ENCODE data around the gene IL2RA. TPM values are rescaled to one million over a fixed set of nuclear protein-coding genes. Genes with fewer than 3 reads are reported as not detected.

The IL2RA gene
- polyA plus RNA-seq, 1 experiment = not detected

DNA sequence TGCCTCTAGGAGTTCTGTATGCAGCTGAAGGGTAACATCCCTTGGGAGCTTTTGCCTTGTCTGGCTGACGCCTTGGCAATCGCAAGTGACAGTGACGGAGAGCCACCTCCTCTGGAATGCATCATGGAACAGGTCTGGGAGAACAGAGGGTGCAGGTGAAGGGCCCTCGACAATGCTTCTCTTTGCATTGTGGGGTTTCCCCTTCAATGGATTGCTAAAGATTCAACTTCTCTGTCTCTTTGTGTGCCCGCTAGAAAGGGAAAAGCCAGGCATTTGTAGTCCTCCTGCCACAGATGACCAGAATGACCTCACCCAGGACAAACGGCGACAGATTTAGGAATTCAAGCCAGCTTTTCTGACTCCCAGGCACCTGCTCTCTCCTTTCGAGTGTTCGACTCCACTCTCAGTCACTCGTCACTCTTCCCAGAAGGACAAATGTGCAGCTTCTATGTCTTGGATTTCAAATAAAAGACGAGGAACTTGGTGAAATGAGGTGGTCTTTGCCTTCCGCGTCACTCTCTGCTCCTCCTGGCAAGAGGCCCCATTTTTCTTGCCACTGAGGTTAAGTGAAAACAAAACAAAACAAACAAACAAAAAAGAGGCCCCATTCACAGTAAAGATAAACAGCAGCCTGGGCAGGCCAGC, 26.1 kb downstream of the IL2RA start:
- ChIA-PET CTCF (no interaction called here), POLR2A (no interaction called here)
- TF ChIP-seq, protein P1, sequence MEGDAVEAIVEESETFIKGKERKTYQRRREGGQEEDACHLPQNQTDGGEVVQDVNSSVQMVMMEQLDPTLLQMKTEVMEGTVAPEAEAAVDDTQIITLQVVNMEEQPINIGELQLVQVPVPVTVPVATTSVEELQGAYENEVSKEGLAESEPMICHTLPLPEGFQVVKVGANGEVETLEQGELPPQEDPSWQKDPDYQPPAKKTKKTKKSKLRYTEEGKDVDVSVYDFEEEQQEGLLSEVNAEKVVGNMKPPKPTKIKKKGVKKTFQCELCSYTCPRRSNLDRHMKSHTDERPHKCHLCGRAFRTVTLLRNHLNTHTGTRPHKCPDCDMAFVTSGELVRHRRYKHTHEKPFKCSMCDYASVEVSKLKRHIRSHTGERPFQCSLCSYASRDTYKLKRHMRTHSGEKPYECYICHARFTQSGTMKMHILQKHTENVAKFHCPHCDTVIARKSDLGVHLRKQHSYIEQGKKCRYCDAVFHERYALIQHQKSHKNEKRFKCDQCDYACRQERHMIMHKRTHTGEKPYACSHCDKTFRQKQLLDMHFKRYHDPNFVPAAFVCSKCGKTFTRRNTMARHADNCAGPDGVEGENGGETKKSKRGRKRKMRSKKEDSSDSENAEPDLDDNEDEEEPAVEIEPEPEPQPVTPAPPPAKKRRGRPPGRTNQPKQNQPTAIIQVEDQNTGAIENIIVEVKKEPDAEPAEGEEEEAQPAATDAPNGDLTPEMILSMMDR (IDR thresholded peaks at IDR 0.05; ENCODE audit: low read depth, low read length) = no peak
- Histone ChIP-seq H3K9me3 (ENCODE audit: control insufficient read depth, insufficient read depth, low read length) (no peaks in the 10 kb centered on the region), H3K27ac (ENCODE audit: low read depth, low read length) (no peak overlapping the region), H3K4me3 (ENCODE audit: low read depth, low read length) (no peak overlapping the region), H3K27me3 (ENCODE audit: control insufficient read depth, insufficient read depth, low read length) (peaks cover 23% of the 10 kb centered on the region)
- DNase-seq (ENCODE audit: low read depth, low spot score) = no peak

DNA sequence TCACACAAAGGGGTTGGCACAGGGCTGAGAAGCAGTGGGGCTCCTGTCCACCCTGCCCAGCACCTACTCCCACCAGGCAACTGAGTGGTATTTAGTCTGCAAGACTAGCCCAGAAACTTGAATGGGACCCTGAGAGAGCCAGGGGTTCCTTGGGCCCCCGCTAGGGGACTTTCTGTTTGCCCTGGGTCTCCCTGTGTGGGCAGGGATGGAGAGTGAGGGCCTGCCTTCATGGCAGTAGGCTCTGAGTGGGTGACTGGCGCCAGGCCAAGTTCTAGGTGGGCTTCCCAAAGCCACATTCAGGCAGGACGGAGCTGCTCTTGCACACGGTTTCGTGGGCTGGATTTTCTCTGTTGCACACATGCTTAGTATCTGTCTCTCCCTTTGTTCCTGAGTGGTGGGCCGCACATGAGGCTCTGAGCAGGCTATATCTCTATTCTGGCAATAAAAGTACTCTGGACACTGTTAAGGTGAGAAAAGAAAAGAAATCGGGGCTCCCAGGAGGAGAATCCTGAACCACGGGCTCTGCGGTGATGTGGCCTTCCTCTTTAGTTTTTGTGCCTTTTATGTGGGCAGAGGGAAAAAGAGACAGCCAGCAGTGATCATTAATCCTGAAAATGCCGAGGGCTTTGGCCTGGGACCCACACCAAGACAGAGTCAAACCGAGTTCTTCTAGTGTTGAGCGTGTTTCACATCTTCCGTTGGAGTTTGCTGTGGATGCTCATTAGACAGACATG, 26.9 kb downstream of the IL2RA start:
- H3K27ac ChIP-seq (ENCODE audit: low read depth, low read length) = no peak overlapping the region
- no peak for DNase-seq (ENCODE audit: low read depth, low spot score)
- no peaks in the 10 kb centered on the region for H3K9me3 ChIP-seq (ENCODE audit: control insufficient read depth, insufficient read depth, low read length)
- TF ChIP-seq, protein P1 (IDR thresholded peaks at IDR 0.05; ENCODE audit: low read depth, low read length) = no peak
- H3K27me3 ChIP-seq (ENCODE audit: control insufficient read depth, insufficient read depth, low read length) = peaks cover 23% of the 10 kb centered on the region
- ChIA-PET CTCF (no interaction called here), POLR2A (no interaction called here)
- no peak overlapping the region for H3K4me3 ChIP-seq (ENCODE audit: low read depth, low read length)

DNA sequence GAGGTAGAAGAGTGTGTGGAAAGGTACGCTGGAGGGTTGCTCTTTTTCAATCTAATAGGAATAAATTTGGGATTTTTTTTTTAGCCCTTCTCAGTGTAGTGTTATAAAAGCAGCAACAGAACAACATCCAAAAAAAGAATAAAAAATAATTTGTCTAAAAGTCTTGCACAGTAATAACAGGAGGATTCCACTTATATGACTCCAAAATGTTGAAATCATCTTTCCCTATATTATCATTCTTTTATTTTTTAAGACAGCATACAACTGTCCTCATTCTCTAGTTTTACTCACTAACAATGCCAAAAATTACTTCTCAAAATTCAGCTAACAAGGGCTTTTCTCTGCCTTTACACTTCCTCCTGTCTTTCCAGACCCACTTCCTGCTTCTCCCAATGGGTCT, 27.8 kb downstream of the IL2RA start:
- ChIA-PET POLR2A (no interaction called here), CTCF (interaction anchor here (1.4 kb wide), 1 partner anchor 21 kb away, joined by 4 read pairs; no protein-coding TSS in a partner anchor)
- Histone ChIP-seq H3K4me3 (ENCODE audit: low read depth, low read length) (no peak overlapping the region), H3K9me3 (ENCODE audit: control insufficient read depth, insufficient read depth, low read length) (no peaks in the 10 kb centered on the region), H3K27me3 (ENCODE audit: control insufficient read depth, insufficient read depth, low read length) (peaks cover 19% of the 10 kb centered on the region), H3K27ac (ENCODE audit: low read depth, low read length) (no peak overlapping the region)
- DNase-seq (ENCODE audit: low read depth, low spot score) = no peak
- TF ChIP-seq, protein P1 (IDR thresholded peaks at IDR 0.05; ENCODE audit: low read depth, low read length) = no peak

DNA sequence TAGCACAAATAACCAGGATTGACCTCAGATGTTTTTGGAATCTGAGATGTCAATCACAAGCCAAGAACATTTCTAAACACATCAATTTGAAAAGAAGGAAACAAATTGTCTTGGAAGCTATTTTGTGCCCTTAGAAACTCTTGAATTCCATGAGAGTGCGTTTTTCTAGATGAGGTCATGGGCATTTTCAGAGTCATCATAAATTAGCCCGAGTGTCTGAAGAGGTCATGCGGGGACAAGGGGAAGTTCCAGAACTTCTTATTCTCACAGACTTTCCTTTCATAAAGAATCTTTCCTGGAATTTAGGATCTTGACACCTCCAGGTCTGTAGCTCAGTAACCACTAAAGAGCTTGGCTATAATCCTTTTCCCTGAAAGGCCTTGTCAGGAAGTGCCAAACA, 28.2 kb downstream of the IL2RA start:
- TF ChIP-seq, protein P1 (IDR thresholded peaks at IDR 0.05; ENCODE audit: low read depth, low read length) = no peak
- no peak for DNase-seq (ENCODE audit: low read depth, low spot score)
- ChIA-PET POLR2A (no interaction called here), CTCF (interaction anchor here (1.0 to 1.4 kb wide), 2 partner anchors 20 to 368 kb away, joined by 3 to 4 read pairs; no protein-coding TSS in a partner anchor)
- Histone ChIP-seq H3K27me3 (ENCODE audit: control insufficient read depth, insufficient read depth, low read length) (peaks cover 18% of the 10 kb centered on the region), H3K27ac (ENCODE audit: low read depth, low read length) (no peak overlapping the region), H3K9me3 (ENCODE audit: control insufficient read depth, insufficient read depth, low read length) (no peaks in the 10 kb centered on the region), H3K4me3 (ENCODE audit: low read depth, low read length) (no peak overlapping the region)

DNA sequence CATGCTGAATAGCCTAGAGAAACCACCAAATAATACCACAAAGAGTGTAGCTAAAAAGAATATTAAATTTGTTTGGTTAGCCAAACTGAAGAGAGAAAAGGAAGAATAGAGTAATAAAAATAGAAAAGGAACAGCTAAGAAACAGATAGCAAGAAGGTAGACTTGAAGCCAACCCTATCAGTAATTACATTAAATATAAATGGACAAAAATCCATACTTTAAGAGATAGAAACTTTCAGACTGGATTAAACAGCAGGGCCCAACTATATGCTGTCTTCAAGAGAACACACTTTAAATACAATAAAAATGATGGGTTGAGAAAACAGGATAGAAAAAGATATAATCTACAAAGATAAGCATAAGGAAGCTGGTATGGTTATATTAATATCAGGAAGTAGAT, 31.2 kb downstream of the IL2RA start:
- Histone ChIP-seq H3K27ac (ENCODE audit: low read depth, low read length) (no peak overlapping the region), H3K9me3 (ENCODE audit: control insufficient read depth, insufficient read depth, low read length) (no peaks in the 10 kb centered on the region), H3K4me3 (ENCODE audit: low read depth, low read length) (no peak overlapping the region), H3K27me3 (ENCODE audit: control insufficient read depth, insufficient read depth, low read length) (peaks cover 6% of the 10 kb centered on the region)
- ChIA-PET POLR2A (no interaction called here), CTCF (interaction anchor here (1.2 kb wide), 1 partner anchor 16 kb away, joined by 4 read pairs; no protein-coding TSS in a partner anchor)
- no peak for DNase-seq (ENCODE audit: low read depth, low spot score)
- TF ChIP-seq, protein P1 (IDR thresholded peaks at IDR 0.05; ENCODE audit: low read depth, low read length) = no peak

Measured in AG04450 (cell line).